ENCODE data around the gene ENG.
A peak's percentile ranks its signal among the peaks of the same experiment; 100 is the strongest.

Gene ENG

DNA sequence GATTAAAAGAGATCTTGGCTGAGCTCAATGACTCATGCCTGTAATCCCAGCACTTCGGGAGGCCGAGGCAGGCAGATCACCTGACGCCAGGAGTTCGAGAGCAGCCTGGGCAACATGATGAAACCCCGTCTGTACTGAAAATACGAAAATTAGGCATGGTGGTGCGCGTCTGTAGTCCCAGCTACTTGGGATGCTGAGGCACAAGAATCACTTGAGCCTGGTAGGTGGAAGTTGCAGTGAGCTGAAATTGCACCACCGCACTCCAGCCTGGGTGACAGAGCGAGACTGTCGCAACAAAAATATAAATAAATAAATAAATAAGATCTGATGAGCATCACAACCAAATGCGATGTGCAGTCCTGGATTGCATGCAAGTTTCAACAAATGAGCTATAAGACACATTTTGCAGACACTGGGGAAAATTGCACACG is 8.7 kb upstream of the ENG start:
- Histone ChIP-seq H3K79me2 (ENCODE audit: insufficient read depth, low read length) (no peaks in the 10 kb centered on the region), H4K20me1 (ENCODE audit: insufficient read depth, low read length, poor library complexity, severe bottlenecking) (no peaks in the 10 kb centered on the region), H3F3A (ENCODE audit: low read depth) (peaks cover 28% of the 10 kb centered on the region; the same call in 1 of the 2 replicates), H2AFZ (ENCODE audit: low read length) (no peak overlapping the region), H3K36me3 (ENCODE audit: insufficient read depth, low read length) (no peaks in the 10 kb centered on the region), H3K4me3 (ENCODE audit: low read length, poor library complexity, severe bottlenecking) (no peak overlapping the region), H3K27me3 (ENCODE audit: insufficient read depth, low read length, poor library complexity, severe bottlenecking) (no peaks in the 10 kb centered on the region), H3K9me3 (ENCODE audit: insufficient read depth, low read depth, low read length) (no peaks in the 10 kb centered on the region), H3K4me1 (ENCODE audit: insufficient read depth, low read length, poor library complexity, severe bottlenecking) (peaks cover 76% of the 10 kb centered on the region), H3K9ac (ENCODE audit: low read depth, low read length, poor library complexity, severe bottlenecking) (peak overlapping the region; percentile 69), H3K4me2 (ENCODE audit: low read depth, low read length, poor library complexity, severe bottlenecking) (peak overlapping the region; percentile 62), H3K9me2 (replicated peaks; ENCODE audit: low read depth, low read length) (no peaks in the 10 kb centered on the region)
- TF ChIP-seq CTCF (conservative IDR thresholded peaks at IDR 0.05; ENCODE audit: low read length) (no peak), EZH2phosphoT487 (IDR thresholded peaks at IDR 0.05; ENCODE audit: borderline replicate concordance) (no peak)

GRCh38 chr9:127862075-127863011 is 7.9 kb upstream of the ENG start:
- no peak for TF ChIP-seq EZH2phosphoT487 (IDR thresholded peaks at IDR 0.05; ENCODE audit: borderline replicate concordance)
- TF ChIP-seq CTCF (conservative IDR thresholded peaks at IDR 0.05; ENCODE audit: low read length): no peak
- peak overlapping the region; percentile 69 for H3K9ac ChIP-seq (ENCODE audit: low read depth, low read length, poor library complexity, severe bottlenecking)
- no peaks in the 10 kb centered on the region for H3K9me3 ChIP-seq (ENCODE audit: insufficient read depth, low read depth, low read length)
- H4K20me1 ChIP-seq (ENCODE audit: insufficient read depth, low read length, poor library complexity, severe bottlenecking): no peaks in the 10 kb centered on the region
- no peak overlapping the region for H2AFZ ChIP-seq (ENCODE audit: low read length)
- peaks cover 83% of the 10 kb centered on the region for H3K4me1 ChIP-seq (ENCODE audit: insufficient read depth, low read length, poor library complexity, severe bottlenecking)
- peak overlapping the region; percentile 62 for H3K4me2 ChIP-seq (ENCODE audit: low read depth, low read length, poor library complexity, severe bottlenecking)
- H3K4me3 ChIP-seq (ENCODE audit: low read length, poor library complexity, severe bottlenecking): peak overlapping the region; percentile 28
- no peaks in the 10 kb centered on the region for H3K9me2 ChIP-seq (replicated peaks; ENCODE audit: low read depth, low read length)
- no peaks in the 10 kb centered on the region for H3K79me2 ChIP-seq (ENCODE audit: insufficient read depth, low read length)
- peaks cover 28% of the 10 kb centered on the region; the same call in 1 of the 2 replicates for H3F3A ChIP-seq (ENCODE audit: low read depth)
- H3K36me3 ChIP-seq (ENCODE audit: insufficient read depth, low read length): no peaks in the 10 kb centered on the region
- no peaks in the 10 kb centered on the region for H3K27me3 ChIP-seq (ENCODE audit: insufficient read depth, low read length, poor library complexity, severe bottlenecking)

DNA sequence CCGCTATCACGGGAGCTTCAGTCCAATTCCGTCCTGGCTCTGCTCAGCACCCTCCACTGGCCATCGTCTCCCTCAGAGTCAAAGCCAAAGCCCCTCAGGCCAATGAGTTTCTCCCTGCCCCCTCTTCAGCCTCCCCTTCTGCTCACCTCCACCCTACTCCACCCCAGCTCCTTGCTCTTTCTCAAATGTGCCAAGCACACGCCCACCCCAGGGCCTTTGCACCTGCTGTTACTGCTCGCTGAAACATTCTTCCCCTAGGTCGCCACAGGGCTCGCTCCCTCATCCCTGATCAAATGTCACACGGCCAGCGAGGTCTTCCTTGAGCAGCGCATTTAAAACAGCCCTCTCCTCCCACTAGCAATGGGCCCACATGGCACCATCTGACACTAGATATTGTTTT is 6.3 kb upstream of the ENG start:
- Histone ChIP-seq H3K4me2 (ENCODE audit: low read depth, low read length, poor library complexity, severe bottlenecking) (no peak overlapping the region), H2AFZ (ENCODE audit: low read length) (no peak overlapping the region), H3K9ac (ENCODE audit: low read depth, low read length, poor library complexity, severe bottlenecking) (peak overlapping the region; percentile 69), H3K9me3 (ENCODE audit: insufficient read depth, low read depth, low read length) (no peaks in the 10 kb centered on the region), H4K20me1 (ENCODE audit: insufficient read depth, low read length, poor library complexity, severe bottlenecking) (no peaks in the 10 kb centered on the region), H3K79me2 (ENCODE audit: insufficient read depth, low read length) (no peaks in the 10 kb centered on the region), H3K4me1 (ENCODE audit: insufficient read depth, low read length, poor library complexity, severe bottlenecking) (peaks cover 89% of the 10 kb centered on the region), H3K27me3 (ENCODE audit: insufficient read depth, low read length, poor library complexity, severe bottlenecking) (no peaks in the 10 kb centered on the region), H3K36me3 (ENCODE audit: insufficient read depth, low read length) (no peaks in the 10 kb centered on the region), H3K9me2 (replicated peaks; ENCODE audit: low read depth, low read length) (no peaks in the 10 kb centered on the region), H3K4me3 (ENCODE audit: low read length, poor library complexity, severe bottlenecking) (no peak overlapping the region), H3F3A (ENCODE audit: low read depth) (peaks cover 24% of the 10 kb centered on the region; the same call in 1 of the 2 replicates)
- TF ChIP-seq EZH2phosphoT487 (IDR thresholded peaks at IDR 0.05; ENCODE audit: borderline replicate concordance) (no peak), CTCF (conservative IDR thresholded peaks at IDR 0.05; ENCODE audit: low read length) (no peak)

Measured in Loucy (cell line).